IMR-90 (cell line): ENCODE data around the gene TMEM45B. TPM values are rescaled to one million over a fixed set of nuclear protein-coding genes. Genes with fewer than 3 reads are reported as not detected.

Source experiments
- ATAC-seq: fragments of 200-7000 bp; cut with Tn5 transposase; 2 replicates; pipeline ENCODE4 v1.9.1; 2020; ENCODE audit warnings: low read depth, mild to moderate bottlenecking, moderate library complexity
- BruUV-seq: library from RNA; stranded (reverse); fragments of 400-500 nt; replicated peaks from 2 replicates; lab custom pipeline; 2021; lab: Mats Ljungman, UMichigan
- CTCF ChIA-PET: fragments of 300-600 bp; formaldehyde crosslinking; extraction: SDS; loops from one replicate; lab custom pipeline; 2021; ENCODE audit warnings: antibody characterized with exemption; lab: Yijun Ruan, JAX
- POLR2A ChIA-PET: fragments of 300-600 bp; sonication (Branson Sonifier 250); formaldehyde crosslinking; loops from one replicate; lab custom pipeline; 2022; ENCODE audit warnings: antibody characterized with exemption; ENCODE audit not compliant: unreplicated experiment; lab: Charles Lee
- DNase-seq: peaks from one replicate; pipeline ENCODE4 v3.0.0; 2013
- H2AFZ ChIP-seq: replicated peaks from 2 replicates; pipeline ENCODE3; 2013; ENCODE audit warnings: low read length, mild to moderate bottlenecking; ENCODE audit not compliant: poor library complexity
- H2AK5ac ChIP-seq: 2 replicates; pipeline ENCODE4 v1.6.1; 2013; ENCODE audit warnings: low read depth, low read length, inconsistent platforms
- H2AK9ac ChIP-seq: replicated peaks from 2 replicates; pipeline ENCODE3; 2013; ENCODE audit warnings: mild to moderate bottlenecking, low read depth, low read length, moderate library complexity; ENCODE audit not compliant: poor library complexity
- H2BK120ac ChIP-seq: 2 replicates; pipeline ENCODE4 v1.6.1; 2013; ENCODE audit warnings: low read depth, low read length, inconsistent platforms
- H2BK15ac ChIP-seq: 3 replicates; pipeline ENCODE4 v1.6.1; 2013; ENCODE audit warnings: low read depth, low read length, inconsistent platforms
- H2BK20ac ChIP-seq: 2 replicates; pipeline ENCODE4 v1.6.1; 2013; ENCODE audit warnings: low read depth, mild to moderate bottlenecking, inconsistent platforms, low read length, moderate library complexity
- H2BK5ac ChIP-seq: 2 replicates; pipeline ENCODE4 v1.6.1; 2013; ENCODE audit warnings: mild to moderate bottlenecking, low read depth, low read length, inconsistent platforms; ENCODE audit not compliant: poor library complexity, severe bottlenecking
- H3K14ac ChIP-seq: replicated peaks from 2 replicates; pipeline ENCODE4 v1.6.1; 2013; ENCODE audit warnings: low read depth, low read length, inconsistent platforms
- H3K18ac ChIP-seq: 2 replicates; pipeline ENCODE4 v1.6.1; 2013; ENCODE audit warnings: low read depth, low read length, control low read depth
- H3K23ac ChIP-seq: 2 replicates; pipeline ENCODE4 v1.6.1; 2013; ENCODE audit warnings: low read depth, low read length, inconsistent platforms
- H3K27ac ChIP-seq: 2 replicates; pipeline ENCODE4 v1.5.1; 2013; ENCODE audit warnings: mild to moderate bottlenecking, control low read depth, low read length; ENCODE audit not compliant: insufficient read depth
- H3K27me3 ChIP-seq: 2 replicates; pipeline ENCODE4 v1.6.1; 2013; ENCODE audit warnings: low read length; ENCODE audit not compliant: control insufficient read depth, insufficient read depth
- H3K36me3 ChIP-seq: 2 replicates; pipeline ENCODE4 v1.6.1; 2013; ENCODE audit warnings: low read length, mixed read lengths; ENCODE audit not compliant: control insufficient read depth, insufficient read depth
- H3K4ac ChIP-seq: 2 replicates; pipeline ENCODE4 v1.6.1; 2013; ENCODE audit warnings: low read depth, low read length, inconsistent platforms
- H3K4me1 ChIP-seq: 2 replicates; pipeline ENCODE4 v1.6.1; 2013; ENCODE audit warnings: low read length, mixed read lengths; ENCODE audit not compliant: control insufficient read depth, insufficient read depth
- H3K4me2 ChIP-seq: 2 replicates; pipeline ENCODE4 v1.6.1; 2013; ENCODE audit warnings: low read depth, mild to moderate bottlenecking, control low read depth, low read length, moderate library complexity
- H3K4me3 ChIP-seq: 2 replicates; pipeline ENCODE4 v1.5.1; 2013; ENCODE audit warnings: low read depth, mild to moderate bottlenecking, control low read depth, low read length, moderate library complexity; ENCODE audit not compliant: insufficient read depth
- H3K56ac ChIP-seq: 2 replicates; pipeline ENCODE4 v1.6.1; 2013; ENCODE audit warnings: low read length, inconsistent platforms; ENCODE audit not compliant: insufficient read depth; ENCODE audit errors: extremely low read depth
- H3K79me1 ChIP-seq, 2 experiments: 2 replicates each; pipeline ENCODE4 v1.6.1; 2013; ENCODE audit warnings: low read length in 2 of 2, inconsistent platforms in 1 of 2, low read depth in 1 of 2
- H3K9ac ChIP-seq: 2 replicates; pipeline ENCODE4 v1.6.1; 2013; ENCODE audit warnings: low read depth, low read length, control low read depth
- H3K9me1 ChIP-seq: 2 replicates; pipeline ENCODE4 v1.6.1; 2013; ENCODE audit warnings: low read length, inconsistent platforms; ENCODE audit not compliant: insufficient read depth
- H3K9me3 ChIP-seq: 2 replicates; pipeline ENCODE4 v1.6.1; 2013; ENCODE audit warnings: low read length; ENCODE audit not compliant: control insufficient read depth, insufficient read depth
- H4K20me1 ChIP-seq: 2 replicates; pipeline ENCODE4 v1.6.1; 2013; ENCODE audit warnings: low read length, inconsistent platforms; ENCODE audit not compliant: insufficient read depth
- H4K5ac ChIP-seq: 2 replicates; pipeline ENCODE4 v1.6.1; 2013; ENCODE audit warnings: mild to moderate bottlenecking, low read depth, low read length, control low read depth
- H4K8ac ChIP-seq, 2 experiments: 2 replicates each; pipeline ENCODE4 v1.6.1; 2013; ENCODE audit warnings: low read depth in 2 of 2, low read length in 2 of 2, control low read depth in 1 of 2, inconsistent platforms in 1 of 2
- H4K91ac ChIP-seq: 2 replicates; pipeline ENCODE4 v1.6.1; 2013; ENCODE audit warnings: low read depth, low read length, inconsistent platforms; ENCODE audit not compliant: insufficient read depth
- BHLHE40 ChIP-seq: fragments of 150-350 bp; IDR thresholded peaks from 2 replicates; pipeline ENCODE4 v1.6.1; 2016; ENCODE audit warnings: mild to moderate bottlenecking, low read depth, low read length
- CHD1 ChIP-seq: IDR thresholded peaks from 2 replicates; pipeline ENCODE4 v1.6.1; 2012; ENCODE audit warnings: low read depth, low read length, improper control_type of control experiment
- CTCF ChIP-seq: conservative IDR thresholded peaks from 2 replicates; pipeline ENCODE4 v1.5.1; 2012; ENCODE audit warnings: mild to moderate bottlenecking, low read depth, low read length, improper control_type of control experiment
- ELK1 ChIP-seq: fragments of 150-350 bp; IDR thresholded peaks from 2 replicates; pipeline ENCODE4 v1.6.1; 2016; ENCODE audit warnings: low read depth, mild to moderate bottlenecking, low read length, moderate library complexity, borderline replicate concordance
- FOS ChIP-seq: fragments of 150-350 bp; IDR thresholded peaks from 2 replicates; pipeline ENCODE4 v1.6.1; 2016; ENCODE audit warnings: low read depth, low read length
- MAZ ChIP-seq: IDR thresholded peaks from 2 replicates; pipeline ENCODE4 v1.6.1; 2012; ENCODE audit warnings: low read depth, mild to moderate bottlenecking, low read length, improper control_type of control experiment, moderate library complexity, borderline replicate concordance
- MXI1 ChIP-seq: IDR thresholded peaks from 2 replicates; pipeline ENCODE4 v1.6.1; 2012; ENCODE audit warnings: low read depth, mild to moderate bottlenecking, low read length, moderate library complexity, borderline replicate concordance
- NFE2L2 ChIP-seq: fragments of 150-350 bp; IDR thresholded peaks from 2 replicates; pipeline ENCODE4 v1.6.1; 2016; ENCODE audit warnings: low read depth, mild to moderate bottlenecking, low read length
- POLR2A ChIP-seq: IDR thresholded peaks from 2 replicates; pipeline ENCODE4 v1.6.1; 2012; ENCODE audit warnings: mild to moderate bottlenecking, low read depth, low read length
- RAD21 ChIP-seq: IDR thresholded peaks from 2 replicates; pipeline ENCODE4 v1.6.1; 2012; ENCODE audit warnings: low read length, improper control_type of control experiment
- RCOR1 ChIP-seq: IDR thresholded peaks from 2 replicates; pipeline ENCODE4 v1.6.1; 2012; ENCODE audit warnings: mild to moderate bottlenecking, low read length, improper control_type of control experiment; ENCODE audit not compliant: insufficient replicate concordance
- RFX5 ChIP-seq: IDR thresholded peaks from 2 replicates; pipeline ENCODE4 v1.8.0; 2012; ENCODE audit warnings: low read depth, mild to moderate bottlenecking, low read length, moderate library complexity
- SMC3 ChIP-seq: fragments of 150-350 bp; IDR thresholded peaks from 2 replicates; pipeline ENCODE4 v1.6.1; 2016; ENCODE audit warnings: low read depth, mild to moderate bottlenecking, antibody characterized with exemption, low read length, moderate library complexity
- USF2 ChIP-seq: fragments of 150-350 bp; IDR thresholded peaks from 2 replicates; pipeline ENCODE4 v1.6.1; 2017; ENCODE audit warnings: mild to moderate bottlenecking, antibody characterized with exemption, low read length, low read depth
- WGBS, 2 experiments: methylation state at CpG; one replicate each; pipeline versions ENCODE4 v1.1.5 to v1.1.7; 2013; ENCODE audit warnings: missing lambda C conversion rate in 2 of 2; ENCODE audit not compliant: insufficient read length in 1 of 2; ENCODE audit errors: extremely low coverage in 2 of 2; 5-methylcytosine and 5-hydroxymethylcytosine counted together
- dilution Hi-C: fragments of 300-500 bp; cut with HindIII; formaldehyde crosslinking; loops from one replicate; pipeline ENCODE4 v1.14.3; 2018; ENCODE audit warnings: low sequenced_read_pairs; ENCODE audit not compliant: unreplicated experiment
- in situ Hi-C: fragments of 300-500 bp; cut with MboI; formaldehyde crosslinking; loops from 3 replicates; pipeline ENCODE4 v1.14.3; 2019; ENCODE audit warnings: low sequenced_read_pairs, inconsistent platforms, mixed read lengths
- intact Hi-C: fragments of 100-400 bp; cut with micrococcal nuclease; formaldehyde crosslinking; loops from 2 replicates; pipeline ENCODE4 v1.10.0; 2022
- polyA plus RNA-seq, 3 experiments: library from polyadenylated mRNA; depleted of rRNA; stranded (reverse); fragments of >200 nt; gene quantifications; 2 replicates each; pipeline ENCODE4 v1.2.3, GENCODE V29; 2012; ENCODE audit warnings: low replicate concordance in 1 of 3
- total RNA-seq: library from RNA; depleted of rRNA; stranded (reverse); fragments of >200 nt; gene quantifications from 2 replicates; pipeline ENCODE4 v1.2.3, GENCODE V29; 2012

The TMEM45B gene
- total and polyA plus RNA-seq, 2 of the 4 experiments (the other 2 are of a cell fraction) = not detected

- DNase-seq (peak; percentile 49), ATAC-seq (peak; percentile 67)
- Histone ChIP-seq H2BK5ac (no peak overlapping the region), H3K9me1 (peaks cover 3% of the 10 kb centered on the region; the same call in 1 of the 2 replicates), H4K8ac (no peak overlapping the region; a peak in 1 of 4 replicates), H2BK120ac (peak overlapping the region; percentile 34; the same call in 1 of the 2 replicates), H2BK15ac (peak overlapping the region; percentile 39; the same call in 1 of the 3 replicates), H2AFZ (no peak overlapping the region), H3K4ac (peak overlapping the region; percentile 23; the same call in 1 of the 2 replicates), H3K18ac (no peak overlapping the region), H3K27ac (no peak overlapping the region), H3K4me2 (peak overlapping the region; percentile 11; the same call in 1 of the 2 replicates), H4K20me1 (no peaks in the 10 kb centered on the region), H3K9ac (no peak overlapping the region), H3K23ac (0 out of 2 replicates have a peak overlapping the region, but pooled peaks have one; percentile 21), H3K4me3 (no peak overlapping the region), H2AK9ac (no peak overlapping the region), H4K5ac (no peak overlapping the region), H2BK20ac (no peak overlapping the region; the same call in 1 of the 2 replicates), H4K91ac (peak overlapping the region; percentile 62), H3K4me1 (peaks cover 5% of the 10 kb centered on the region; the same call in 1 of the 2 replicates), H3K79me1 (no peaks in the 10 kb centered on the region), H3K56ac (no peak overlapping the region), H3K9me3 (no peaks in the 10 kb centered on the region), H3K27me3 (peaks cover 22% of the 10 kb centered on the region), H2AK5ac (no peak overlapping the region), H3K14ac (no peak overlapping the region), H3K36me3 (peaks cover 2% of the 10 kb centered on the region; the same call in 1 of the 2 replicates)
- dilution Hi-C loops (no loop called here), intact Hi-C loops (no loop called here), in situ Hi-C loops (no loop called here)
- ChIA-PET POLR2A (no interaction called here), CTCF (interaction anchor here (0.5 kb wide), 1 partner anchor 16 kb away, joined by 4 read pairs; no protein-coding TSS in a partner anchor)
- no TSS peak for BruUV-seq
- WGBS, 2 experiments = 20% methylated on average over 2 of the region's 10 CpGs; no CpG with 5 or more reads in 1 of the 2 experiments
- no peak; the same call in 1 of the 2 replicates for TF ChIP-seq MAZ
- no peak for TF ChIP-seq USF2
- no peak for TF ChIP-seq MXI1
- no peak for TF ChIP-seq POLR2A
- TF ChIP-seq FOS = no peak
- TF ChIP-seq RCOR1 = no peak
- TF ChIP-seq BHLHE40 = no peak
- no peak for TF ChIP-seq SMC3
- no peak for TF ChIP-seq CTCF
- TF ChIP-seq NFE2L2 = no peak
- no peak for TF ChIP-seq RFX5
- TF ChIP-seq ELK1 = no peak
- TF ChIP-seq RAD21 = no peak
- TF ChIP-seq CHD1 = no peak
Observed at GRCh38 chr11:129853518-129854231, 38.0 kb downstream of the TMEM45B start.
